GM23338 (cell line): ENCODE measurements around the gene CLEC4E.

ENCODE experiments used
- CREB1 ChIP-seq: fragments of 250-450 bp; sonication (Bioruptor Pico); IDR thresholded peaks from 2 replicates; pipeline ENCODE4 v1.5.0; 2020; ENCODE audit warnings: low read depth, mild to moderate bottlenecking, moderate library complexity
- CTCF ChIP-seq, 2 experiments: fragments of 200-600 bp in 1 of 2; sonication (generic) in 1 of 2; conservative IDR thresholded peaks; 2 replicates each; pipeline versions ENCODE4 v1.5.1 to v1.6.1; 2016 to 2017; ENCODE audit warnings: antibody characterized with exemption in 2 of 2, low read depth in 2 of 2, mild to moderate bottlenecking in 2 of 2, moderate library complexity in 1 of 2
- ETS1 ChIP-seq: IDR thresholded peaks from 2 replicates; pipeline ENCODE4 v1.6.1; 2016; ENCODE audit warnings: antibody characterized with exemption
- EZH2 ChIP-seq: fragments of 200-600 bp; sonication (generic); IDR thresholded peaks from one replicate; pipeline ENCODE4 v1.8.0; 2017; ENCODE audit warnings: antibody characterized with exemption, mild to moderate bottlenecking, low read depth; ENCODE audit not compliant: unreplicated experiment
- EZH2phosphoT487 ChIP-seq: fragments of 200-600 bp; sonication (generic); IDR thresholded peaks from one replicate; pipeline ENCODE4 v1.8.1; 2018; ENCODE audit warnings: antibody characterized with exemption; ENCODE audit not compliant: unreplicated experiment
- JUNB ChIP-seq: IDR thresholded peaks from one replicate; pipeline ENCODE4 v1.6.1; 2016; ENCODE audit warnings: antibody characterized with exemption; ENCODE audit not compliant: unreplicated experiment
- POLR2AphosphoS5 ChIP-seq: IDR thresholded peaks from 2 replicates; pipeline ENCODE4 v1.6.1; 2016; ENCODE audit warnings: antibody characterized with exemption, low read depth
- REST ChIP-seq: IDR thresholded peaks from one replicate; pipeline ENCODE4 v1.6.1; 2018; ENCODE audit warnings: antibody characterized with exemption; ENCODE audit not compliant: unreplicated experiment
- ZNF114 ChIP-seq: fragments of 250-450 bp; sonication (Bioruptor Pico); IDR thresholded peaks from 2 replicates; pipeline ENCODE4 v1.5.0; 2020; ENCODE audit warnings: mild to moderate bottlenecking, moderate library complexity
- ZNF331 ChIP-seq: fragments of 250-450 bp; sonication (Bioruptor Pico); IDR thresholded peaks from 2 replicates; pipeline ENCODE4 v1.5.0; 2020; ENCODE audit warnings: low read depth, mild to moderate bottlenecking, moderate library complexity

- TF ChIP-seq EZH2phosphoT487, result no peak
- TF ChIP-seq CTCF (conservative IDR thresholded peaks at IDR 0.05; ENCODE audit: low read depth in 2 of 2), result no peak
- no peak for TF ChIP-seq POLR2AphosphoS5
- no peak for TF ChIP-seq REST
- no peak for TF ChIP-seq EZH2
- no peak for TF ChIP-seq JUNB
- no peak for TF ChIP-seq ZNF114 (CRISPR knock-in tag)
- no peak for TF ChIP-seq ZNF331 (CRISPR knock-in tag)
- no peak for TF ChIP-seq ETS1
- no peak for TF ChIP-seq CREB1
Observed at GRCh38 chr12:8501720-8502119, 39.0 kb downstream of the CLEC4E start.
